Measurements from ENCODE around the gene MARCHF2. TPM values are rescaled to one million over a fixed set of nuclear protein-coding genes. Genes with fewer than 3 reads are reported as not detected.
A peak's percentile ranks its signal among the peaks of the same experiment; 100 is the strongest.

Gene MARCHF2
- total and polyA plus RNA-seq, 9 of the 15 experiments (the other 6 are each of a cell fraction or from before 2014, with no cell fraction given), result 0.39 to 6.4 (median 2.2) TPM

DNA sequence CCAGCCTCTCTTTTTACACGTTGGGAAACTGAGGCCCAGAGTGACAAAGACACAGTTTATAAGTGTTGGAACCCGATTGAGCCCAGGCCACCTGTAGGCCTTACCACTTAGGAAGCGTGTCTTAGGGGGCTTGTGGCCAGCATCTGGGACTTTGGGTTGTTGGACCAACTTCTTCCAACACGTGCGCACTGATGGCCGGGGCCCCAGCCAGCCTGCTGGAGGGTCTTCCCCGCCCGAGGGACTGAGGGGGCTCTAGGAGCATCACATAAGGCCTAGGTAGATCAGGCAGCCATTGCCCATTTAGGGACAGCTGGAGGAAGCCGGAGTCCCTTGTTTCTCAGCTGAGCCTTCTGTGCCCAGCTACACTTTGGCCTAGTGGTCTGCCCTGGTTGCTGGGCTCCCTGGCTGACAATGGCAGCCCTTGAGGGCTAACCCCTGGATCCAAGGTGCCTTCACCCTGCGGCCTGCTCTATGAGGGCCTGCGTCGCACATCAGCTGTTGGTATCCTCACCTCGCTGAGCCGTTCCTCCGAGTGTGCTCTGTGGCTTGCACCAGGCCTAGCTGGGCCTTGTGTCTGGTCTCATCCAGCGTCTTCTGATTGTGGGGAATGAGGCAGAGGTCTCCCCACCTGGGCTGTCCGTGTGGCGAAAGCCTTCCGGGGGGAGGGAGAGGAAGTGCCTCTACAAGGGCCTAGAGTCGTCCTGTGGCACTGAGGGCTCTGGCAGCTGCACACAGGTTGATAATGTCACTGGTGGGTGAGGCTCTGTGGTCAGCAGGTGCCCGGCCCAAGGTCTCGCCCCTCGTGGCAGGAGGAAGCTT is 21.7 kb upstream of the MARCHF2 start:
- intact Hi-C loops (cut with micrococcal nuclease) (no loop called here), in situ Hi-C loops (cut with MboI) (no loop called here)
- no peak for ATAC-seq
- Histone ChIP-seq H3K9me3 (replicated peaks; ENCODE audit: control insufficient read depth, insufficient read depth, low read depth, low read length) (peaks cover 4% of the 10 kb centered on the region), H3K9me1 (ENCODE audit: control insufficient read depth, insufficient read depth, low read length) (no peaks in the 10 kb centered on the region), H2AFZ (ENCODE audit: low read depth, low read length) (no peak overlapping the region), H3K27me3 (ENCODE audit: control insufficient read depth in 2 of 2, insufficient read depth in 2 of 2, low read length in 2 of 2) (no peaks in the 10 kb centered on the region), H3K9ac (ENCODE audit: insufficient read depth in 1 of 2, low read depth in 2 of 2, low read length in 2 of 2) (peak overlapping the region in 1 of 2 experiments; percentile 70; a peak in 2 of 4 replicates), H3K36me3 (ENCODE audit: control insufficient read depth, insufficient read depth, low read length) (0 out of 3 replicates have a peak, but pooled peaks cover 7% of the 10 kb centered on the region), H3K4me3 (peak overlapping the region; percentile 67; the same call in 1 of the 2 replicates), H4K20me1 (replicated peaks; ENCODE audit: control insufficient read depth, insufficient read depth, low read length) (peaks cover 29% of the 10 kb centered on the region), H3K4me2 (ENCODE audit: insufficient read depth, low read length) (peak overlapping the region; percentile 70), H3K4me1 (replicated peaks in 1 of 2; ENCODE audit: control insufficient read depth in 2 of 2, insufficient read depth in 2 of 2, low read length in 2 of 2) (peaks cover 20 to 46% of the 10 kb centered on the region in 2 experiments; a peak in 4 of 5 replicates), H3K79me2 (ENCODE audit: control insufficient read depth, insufficient read depth, low read length) (peaks cover 47% of the 10 kb centered on the region), H3K27ac (ENCODE audit: extremely low read depth, low read depth, low read length) (peak overlapping the region; percentile 35; the same call in 1 of the 3 replicates)
- peak; percentile 51 for TF ChIP-seq POLR2G (IDR thresholded peaks at IDR 0.05; ENCODE audit: low read depth, low read length)
- TF ChIP-seq RBFOX2 (IDR thresholded peaks at IDR 0.05; ENCODE audit: low read depth, low read length), result peak; percentile 66
- TF ChIP-seq, protein P1, sequence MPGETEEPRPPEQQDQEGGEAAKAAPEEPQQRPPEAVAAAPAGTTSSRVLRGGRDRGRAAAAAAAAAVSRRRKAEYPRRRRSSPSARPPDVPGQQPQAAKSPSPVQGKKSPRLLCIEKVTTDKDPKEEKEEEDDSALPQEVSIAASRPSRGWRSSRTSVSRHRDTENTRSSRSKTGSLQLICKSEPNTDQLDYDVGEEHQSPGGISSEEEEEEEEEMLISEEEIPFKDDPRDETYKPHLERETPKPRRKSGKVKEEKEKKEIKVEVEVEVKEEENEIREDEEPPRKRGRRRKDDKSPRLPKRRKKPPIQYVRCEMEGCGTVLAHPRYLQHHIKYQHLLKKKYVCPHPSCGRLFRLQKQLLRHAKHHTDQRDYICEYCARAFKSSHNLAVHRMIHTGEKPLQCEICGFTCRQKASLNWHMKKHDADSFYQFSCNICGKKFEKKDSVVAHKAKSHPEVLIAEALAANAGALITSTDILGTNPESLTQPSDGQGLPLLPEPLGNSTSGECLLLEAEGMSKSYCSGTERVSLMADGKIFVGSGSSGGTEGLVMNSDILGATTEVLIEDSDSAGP (CRISPR knock-in tag; IDR thresholded peaks at IDR 0.05), result no peak
- TF ChIP-seq ZBTB8A (IDR thresholded peaks at IDR 0.05; ENCODE audit: partially characterized antibody), result no peak
- DNase-seq (ENCODE audit: extremely low read depth in 1 of 4, low spot score in 3 of 4), result no peak
- FAIRE-seq, result no peak
- POLR2A ChIA-PET, result interaction anchor here (0.5 to 2.2 kb wide), 14 partner anchors 12 to 214 kb away, joined by 3 to 18 read pairs (median 4); partner anchors contain the start of genes NDUFA7 and RPS28
- 60% methylated on average over 16 of the region's 23 CpGs for WGBS (ENCODE audit: insufficient coverage, low coverage, missing lambda C conversion rate)
- BruUV-seq (replicated peaks), result TSS peak; percentile 51
- CTCF ChIA-PET (ENCODE audit: low intra/inter-chr PET ratio), result interaction anchor here (0.5 kb wide), 1 partner anchor 189 kb away, joined by 3 read pairs; no protein-coding TSS in a partner anchor
